ENCODE results near the gene FJX1. TPM values are rescaled to one million over a fixed set of nuclear protein-coding genes. Genes with fewer than 3 reads are reported as not detected.
A peak's percentile ranks its signal among the peaks of the same experiment; 100 is the strongest.
"Not testable (repeated sequence)": the region's sequence is repeated elsewhere in the genome, so short reads cannot be mapped to it uniquely, and the experiment has no call there.

FJX1 gene
- total RNA-seq, 1 donor from 2014 or later: 34.3 TPM

DNA sequence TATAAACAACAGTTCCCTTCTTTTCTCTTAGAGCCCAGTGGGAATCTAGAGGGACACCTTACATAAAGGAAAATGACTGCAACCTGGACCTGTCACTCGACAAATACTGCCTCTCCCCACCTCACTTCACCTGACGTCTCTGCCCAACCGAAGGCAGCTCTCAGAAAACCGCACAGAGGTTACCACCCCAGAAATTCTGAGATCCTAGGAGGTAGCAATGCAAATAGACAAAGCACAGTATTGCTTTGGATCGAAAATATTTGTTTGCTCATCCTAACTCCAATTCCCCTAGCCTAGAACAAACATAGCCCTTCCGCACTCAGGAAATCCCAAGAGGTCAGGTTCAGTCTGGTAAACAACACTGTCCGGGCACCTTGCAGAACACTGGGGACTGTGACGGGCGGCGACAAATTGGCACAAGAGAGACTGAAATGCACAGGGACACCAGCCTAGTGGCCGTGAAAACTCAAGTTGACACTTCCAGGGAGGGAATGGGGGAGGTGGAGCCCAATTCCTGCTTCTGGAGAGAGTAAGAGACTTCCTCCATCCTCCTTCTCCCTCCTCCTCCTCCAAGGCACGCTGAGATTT lies 43.9 kb downstream of the FJX1 start:
- Mint-ChIP-seq H3K4me1 (ENCODE audit: unreplicated experiment) (peaks cover 11% of the 10 kb centered on the region), H3K36me3 (ENCODE audit: low read depth, unreplicated experiment) (peaks cover 22% of the 10 kb centered on the region), H3K9me3 (ENCODE audit: unreplicated experiment) (peaks cover 6% of the 10 kb centered on the region), H3K27me3 (ENCODE audit: unreplicated experiment) (peaks cover 2% of the 10 kb centered on the region), H3K4me3 (ENCODE audit: unreplicated experiment) (peak overlapping the region; percentile 91), H3K27ac (ENCODE audit: unreplicated experiment) (peak overlapping the region; percentile 90)
- TF ChIP-seq, protein P1, sequence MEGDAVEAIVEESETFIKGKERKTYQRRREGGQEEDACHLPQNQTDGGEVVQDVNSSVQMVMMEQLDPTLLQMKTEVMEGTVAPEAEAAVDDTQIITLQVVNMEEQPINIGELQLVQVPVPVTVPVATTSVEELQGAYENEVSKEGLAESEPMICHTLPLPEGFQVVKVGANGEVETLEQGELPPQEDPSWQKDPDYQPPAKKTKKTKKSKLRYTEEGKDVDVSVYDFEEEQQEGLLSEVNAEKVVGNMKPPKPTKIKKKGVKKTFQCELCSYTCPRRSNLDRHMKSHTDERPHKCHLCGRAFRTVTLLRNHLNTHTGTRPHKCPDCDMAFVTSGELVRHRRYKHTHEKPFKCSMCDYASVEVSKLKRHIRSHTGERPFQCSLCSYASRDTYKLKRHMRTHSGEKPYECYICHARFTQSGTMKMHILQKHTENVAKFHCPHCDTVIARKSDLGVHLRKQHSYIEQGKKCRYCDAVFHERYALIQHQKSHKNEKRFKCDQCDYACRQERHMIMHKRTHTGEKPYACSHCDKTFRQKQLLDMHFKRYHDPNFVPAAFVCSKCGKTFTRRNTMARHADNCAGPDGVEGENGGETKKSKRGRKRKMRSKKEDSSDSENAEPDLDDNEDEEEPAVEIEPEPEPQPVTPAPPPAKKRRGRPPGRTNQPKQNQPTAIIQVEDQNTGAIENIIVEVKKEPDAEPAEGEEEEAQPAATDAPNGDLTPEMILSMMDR (IDR thresholded peaks at IDR 0.05; ENCODE audit: unreplicated experiment): no peak
- no peak for DNase-seq (ENCODE audit: low spot score)

DNA sequence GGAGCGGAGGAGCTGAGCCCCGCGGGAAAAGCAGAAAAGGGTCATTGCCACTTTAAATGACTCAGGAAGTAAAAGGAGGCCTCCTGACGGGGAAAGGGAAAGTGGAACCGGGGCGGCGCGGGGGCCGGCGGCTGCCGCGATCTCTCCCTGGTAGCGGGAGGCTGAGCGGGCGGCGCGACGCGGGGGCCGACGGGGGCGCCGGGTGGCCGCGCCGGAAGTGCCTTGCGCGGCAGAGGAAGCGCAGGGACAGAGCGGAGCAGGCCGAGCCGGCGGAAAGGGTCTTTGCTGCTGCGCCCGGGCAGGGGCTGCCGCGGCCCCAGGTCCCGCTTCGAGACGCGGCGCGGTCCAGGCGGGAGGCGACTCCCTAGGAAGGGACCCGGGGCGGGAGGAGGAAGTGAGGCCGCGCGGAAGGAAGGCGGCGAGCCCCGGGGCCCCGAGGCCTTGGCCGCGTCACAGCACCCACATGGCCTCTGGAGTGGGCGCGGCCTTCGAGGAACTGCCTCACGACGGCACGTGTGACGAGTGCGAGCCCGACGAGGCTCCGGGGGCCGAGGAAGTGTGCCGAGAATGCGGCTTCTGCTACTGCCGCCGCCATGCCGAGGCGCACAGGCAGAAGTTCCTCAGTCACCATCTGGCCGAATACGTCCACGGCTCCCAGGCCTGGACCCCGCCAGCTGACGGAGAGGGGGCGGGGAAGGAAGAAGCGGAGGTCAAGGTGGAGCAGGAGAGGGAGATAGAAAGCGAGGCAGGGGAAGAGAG lies 44.6 kb downstream of the FJX1 start, which contains the start of gene TRIM44:
Gene TRIM44 (plus strand): TSS at position 127 of the 759 bp plus-strand sequence. CDS start 337 bp downstream, at position 464.
- H3K27ac Mint-ChIP-seq (ENCODE audit: unreplicated experiment): peak within 1 kb of the TSS; percentile 90
- TF ChIP-seq, protein P1 (IDR thresholded peaks at IDR 0.05; ENCODE audit: unreplicated experiment): no peak
- H3K27me3 Mint-ChIP-seq (ENCODE audit: unreplicated experiment): peaks cover 2% of the 10 kb centered on the region
- peaks cover 6% of the 10 kb centered on the region for H3K9me3 Mint-ChIP-seq (ENCODE audit: unreplicated experiment)
- H3K36me3 Mint-ChIP-seq (ENCODE audit: low read depth, unreplicated experiment): peaks cover 22% of the 10 kb centered on the region
- H3K4me1 Mint-ChIP-seq (ENCODE audit: unreplicated experiment): peaks cover 11% of the 10 kb centered on the region
- peak; percentile 64 for DNase-seq (ENCODE audit: low spot score)
- H3K4me3 Mint-ChIP-seq (ENCODE audit: unreplicated experiment): peak within 1 kb of the TSS; percentile 91

DNA sequence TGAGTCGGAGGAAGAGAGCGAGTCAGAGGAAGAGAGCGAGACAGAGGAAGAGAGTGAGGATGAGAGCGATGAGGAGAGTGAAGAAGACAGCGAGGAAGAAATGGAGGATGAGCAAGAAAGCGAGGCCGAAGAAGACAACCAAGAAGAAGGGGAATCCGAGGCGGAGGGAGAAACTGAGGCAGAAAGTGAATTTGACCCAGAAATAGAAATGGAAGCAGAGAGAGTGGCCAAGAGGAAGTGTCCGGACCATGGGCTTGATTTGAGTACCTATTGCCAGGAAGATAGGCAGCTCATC lies 45.1 kb downstream of the FJX1 start:
- Mint-ChIP-seq H3K9me3 (ENCODE audit: unreplicated experiment) (peaks cover 6% of the 10 kb centered on the region), H3K36me3 (ENCODE audit: low read depth, unreplicated experiment) (peaks cover 22% of the 10 kb centered on the region), H3K27me3 (ENCODE audit: unreplicated experiment) (peaks cover 2% of the 10 kb centered on the region), H3K4me1 (ENCODE audit: unreplicated experiment) (peaks cover 11% of the 10 kb centered on the region), H3K27ac (ENCODE audit: unreplicated experiment) (no peak overlapping the region), H3K4me3 (ENCODE audit: unreplicated experiment) (peak overlapping the region; percentile 37)
- TF ChIP-seq, protein P1 (IDR thresholded peaks at IDR 0.05; ENCODE audit: unreplicated experiment): no peak
- DNase-seq (ENCODE audit: low spot score): no peak

DNA sequence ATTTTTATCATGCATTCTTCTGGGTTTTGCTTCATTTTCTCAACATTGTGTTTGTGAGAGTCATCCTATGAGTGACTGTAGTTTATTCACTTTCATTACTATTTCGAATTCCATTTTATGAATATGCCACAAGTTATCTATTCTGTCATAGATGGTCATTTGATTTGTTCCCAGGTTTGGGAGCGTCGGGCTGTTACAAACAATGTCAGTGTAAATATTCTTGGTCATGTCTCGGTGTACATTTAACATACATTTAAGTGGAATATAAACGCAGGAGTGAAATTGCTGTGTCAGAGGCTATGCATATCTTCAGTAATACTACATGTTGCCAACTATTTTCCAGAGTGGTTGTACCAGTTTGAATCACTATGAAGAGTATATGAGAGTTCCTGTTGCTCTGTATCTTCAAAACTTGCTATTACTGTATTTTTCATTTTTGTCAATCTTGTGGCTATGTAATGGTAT lies 46.7 kb downstream of the FJX1 start:
- Mint-ChIP-seq H3K27me3 (ENCODE audit: unreplicated experiment) (peaks cover 2% of the 10 kb centered on the region), H3K27ac (ENCODE audit: unreplicated experiment) (no peak overlapping the region), H3K4me3 (ENCODE audit: unreplicated experiment) (peak overlapping the region; percentile 4), H3K9me3 (ENCODE audit: unreplicated experiment) (peaks cover 6% of the 10 kb centered on the region), H3K36me3 (ENCODE audit: low read depth, unreplicated experiment) (peaks cover 24% of the 10 kb centered on the region), H3K4me1 (ENCODE audit: unreplicated experiment) (peaks cover 11% of the 10 kb centered on the region)
- TF ChIP-seq, protein P1 (IDR thresholded peaks at IDR 0.05; ENCODE audit: unreplicated experiment): no peak
- no peak for DNase-seq (ENCODE audit: low spot score)

DNA sequence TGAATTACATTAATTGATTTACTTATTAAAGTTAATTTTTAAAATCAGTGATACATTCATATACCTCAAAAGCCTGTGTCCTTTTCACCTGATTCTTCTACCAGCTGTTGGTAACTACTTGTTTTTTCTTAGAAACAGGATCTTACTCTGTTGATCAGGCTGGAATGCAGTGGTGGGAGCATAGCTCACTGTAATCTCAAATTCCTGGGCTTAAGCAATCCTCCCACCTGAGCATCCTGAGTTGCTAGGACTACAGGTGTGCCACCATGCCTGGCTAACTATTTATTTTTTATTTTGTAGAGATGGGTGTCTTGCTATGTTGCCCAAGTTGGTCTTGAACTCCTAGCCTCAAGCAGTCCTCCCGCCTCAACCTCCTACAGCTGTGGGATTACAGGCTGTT lies 49.0 kb downstream of the FJX1 start:
- DNase-seq (ENCODE audit: low spot score): no peak
- Mint-ChIP-seq H3K36me3 (ENCODE audit: low read depth, unreplicated experiment) (peaks cover 26% of the 10 kb centered on the region), H3K27me3 (ENCODE audit: unreplicated experiment) (peaks cover 2% of the 10 kb centered on the region), H3K9me3 (ENCODE audit: unreplicated experiment) (peaks cover 6% of the 10 kb centered on the region), H3K4me3 (ENCODE audit: unreplicated experiment) (no peak overlapping the region), H3K4me1 (ENCODE audit: unreplicated experiment) (peaks cover 7% of the 10 kb centered on the region), H3K27ac (ENCODE audit: unreplicated experiment) (no peak overlapping the region)
- TF ChIP-seq, protein P1 (IDR thresholded peaks at IDR 0.05; ENCODE audit: unreplicated experiment): no peak

DNA sequence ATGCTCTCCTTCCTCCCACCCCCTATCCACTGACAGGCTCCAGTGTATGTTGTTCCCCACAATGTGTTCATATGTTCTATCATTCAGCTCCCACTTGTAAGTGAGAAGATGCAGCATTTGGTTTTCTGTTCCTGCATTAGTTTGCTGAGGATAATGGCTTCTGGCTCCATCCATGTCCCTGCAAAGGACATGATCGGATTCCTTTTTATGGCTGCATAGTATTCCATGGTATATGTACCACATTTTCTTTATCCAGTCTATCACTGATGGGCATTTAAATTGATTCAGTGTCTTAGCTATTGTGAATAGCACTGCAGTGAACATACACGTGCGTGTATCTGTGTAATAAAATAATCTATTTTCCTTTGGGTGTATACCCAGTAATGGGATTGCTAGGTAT lies 50.1 kb downstream of the FJX1 start:
- not testable (repeated sequence) for H3K9me3 Mint-ChIP-seq (ENCODE audit: unreplicated experiment); H3K27me3 Mint-ChIP-seq (ENCODE audit: unreplicated experiment); DNase-seq (ENCODE audit: low spot score); H3K4me1 Mint-ChIP-seq (ENCODE audit: unreplicated experiment); H3K27ac Mint-ChIP-seq (ENCODE audit: unreplicated experiment); H3K4me3 Mint-ChIP-seq (ENCODE audit: unreplicated experiment)
- H3K36me3 Mint-ChIP-seq (ENCODE audit: low read depth, unreplicated experiment): peaks cover 26% of the 10 kb centered on the region

All from endothelial cell (in vitro differentiated cells).